HepG2 (cell line): ENCODE measurements around the gene SYCP2L. TPM values are rescaled to one million over a fixed set of nuclear protein-coding genes. Genes with fewer than 3 reads are reported as not detected.

ENCODE experiments used
- ATAC-seq: fragments of 200-7000 bp; cut with Tn5 transposase; 3 replicates; pipeline ENCODE4 v1.9.1; 2020; ENCODE audit warnings: mild to moderate bottlenecking, moderate library complexity
- BruUV-seq: library from RNA; stranded (reverse); fragments of 400-500 nt; replicated peaks from 2 replicates; lab custom pipeline; 2021; lab: Mats Ljungman, UMichigan
- CTCF ChIA-PET: fragments of 300-600 bp; formaldehyde crosslinking; extraction: SDS; loops from one replicate; lab custom pipeline; 2021; ENCODE audit warnings: low total read pairs, inconsistent platforms, low intra/inter-chr PET ratio; lab: Yijun Ruan, JAX
- POLR2A ChIA-PET: fragments of 350-600 bp; sonication (Branson Sonifier 250); formaldehyde crosslinking; loops from one replicate; lab custom pipeline; 2020; ENCODE audit warnings: antibody characterized with exemption, inconsistent platforms; lab: Yijun Ruan, JAX
- DNase-seq: peaks from one replicate; pipeline ENCODE4 v3.0.0-alpha.2; 2015; ENCODE audit warnings: low spot score
- FAIRE-seq: peaks from 3 replicates; lab custom pipeline; 2011; peaks lifted over from hg19 to GRCh38; lab: Jason Lieb, UNC
- H2AFZ ChIP-seq: one replicate; pipeline ENCODE4 v1.6.1; 2011; ENCODE audit warnings: low read length, inconsistent platforms
- H3K27ac ChIP-seq: fragments of 300-600 bp; 3 replicates; pipeline ENCODE4 v1.8.0; 2011; ENCODE audit warnings: mixed run types, mild to moderate bottlenecking, mixed read lengths, low read length, inconsistent platforms; ENCODE audit not compliant: insufficient read depth; ENCODE audit errors: extremely low read length
- H3K27me3 ChIP-seq, 2 experiments: fragments of 200-600 bp in 1 of 2; 2 replicates in 1 of 2; 3 replicates in 1 of 2; pipeline versions ENCODE4 v1.6.0 to v1.8.0; 2011; ENCODE audit warnings: low read length in 2 of 2, mild to moderate bottlenecking in 2 of 2, moderate library complexity in 2 of 2, inconsistent platforms in 1 of 2; ENCODE audit not compliant: insufficient read depth in 2 of 2, control insufficient read depth in 1 of 2
- H3K36me3 ChIP-seq, 2 experiments: fragments of 200-600 bp in 1 of 2; replicated peaks in 1 of 2; 2 replicates in 1 of 2; 3 replicates in 1 of 2; pipeline versions ENCODE4 v1.5.1 to v1.8.0; 2011; ENCODE audit warnings: low read length in 2 of 2, inconsistent platforms in 1 of 2; ENCODE audit not compliant: insufficient read depth in 2 of 2, control insufficient read depth in 1 of 2
- H3K4me1 ChIP-seq: 2 replicates; pipeline ENCODE4 v1.5.1; 2012; ENCODE audit warnings: low read length, inconsistent platforms; ENCODE audit not compliant: insufficient read depth
- H3K4me2 ChIP-seq: 2 replicates; pipeline ENCODE4 v1.6.0; 2011; ENCODE audit warnings: low read depth, low read length, inconsistent platforms
- H3K4me3 ChIP-seq, 3 experiments: fragments of 200-600 bp in 1 of 3; sonication (generic), shearing (Covaris generic) in 1 of 3; replicated peaks in 1 of 3; 2 replicates each; pipeline ENCODE4 v1.5.1; 2011 to 2016; ENCODE audit warnings: low read length in 3 of 3, inconsistent platforms in 2 of 3, low read depth in 2 of 3, mild to moderate bottlenecking in 2 of 3, control low read depth in 1 of 3, mixed read lengths in 1 of 3; ENCODE audit not compliant: insufficient read depth in 1 of 3
- H3K79me2 ChIP-seq: one replicate; pipeline ENCODE4 v1.6.1; 2011; ENCODE audit warnings: low read length, inconsistent platforms; ENCODE audit not compliant: insufficient read depth
- H3K9ac ChIP-seq: 2 replicates; pipeline ENCODE4 v1.6.0; 2011; ENCODE audit warnings: mild to moderate bottlenecking, low read depth, low read length, inconsistent platforms; ENCODE audit not compliant: insufficient read depth
- H3K9me3 ChIP-seq: 2 replicates; pipeline ENCODE4 v1.5.1; 2012; ENCODE audit warnings: mild to moderate bottlenecking, low read length
- H4K20me1 ChIP-seq: 2 replicates; pipeline ENCODE4 v1.6.0; 2011; ENCODE audit warnings: inconsistent platforms, mild to moderate bottlenecking, low read length, moderate library complexity; ENCODE audit not compliant: insufficient read depth
- FOSL1 ChIP-seq: sonication (generic); formaldehyde crosslinking; IDR thresholded peaks from 2 replicates; pipeline ENCODE4 v1.9.0; 2021; ENCODE audit warnings: missing genetic modification reagents, borderline replicate concordance
- JUNB ChIP-seq: sonication (generic); formaldehyde crosslinking; IDR thresholded peaks from 2 replicates; pipeline ENCODE4 v1.8.0; 2022; ENCODE audit warnings: missing genetic modification reagents, mild to moderate bottlenecking, borderline replicate concordance
- POLR2A ChIP-seq, 2 experiments: IDR thresholded peaks; 2 replicates each; pipeline ENCODE4 v1.6.1; 2011; ENCODE audit warnings: low read depth in 2 of 2, low read length in 2 of 2, mild to moderate bottlenecking in 1 of 2, moderate library complexity in 1 of 2; ENCODE audit not compliant: insufficient read depth in 1 of 2
- PRMT3 ChIP-seq: sonication (generic); formaldehyde crosslinking; IDR thresholded peaks from 2 replicates; pipeline ENCODE4 v1.8.1; 2022; ENCODE audit warnings: low read depth, mild to moderate bottlenecking, moderate library complexity, missing genetic modification reagents, borderline replicate concordance
- RARA ChIP-seq: IDR thresholded peaks from 2 replicates; pipeline ENCODE4 v1.6.1; 2016; ENCODE audit warnings: missing genetic modification reagents, missing compliant biosample characterization
- RFXAP ChIP-seq: sonication (generic); formaldehyde crosslinking; IDR thresholded peaks from 2 replicates; pipeline ENCODE4 v1.4.0; 2020; ENCODE audit warnings: missing genetic modification reagents, borderline replicate concordance
- SOX13 ChIP-seq, 3 experiments: fragments of 450-650 bp in 1 of 3; sonication (generic) in 1 of 3; formaldehyde crosslinking in 1 of 3; IDR thresholded peaks in 2 of 3; conservative IDR thresholded peaks in 1 of 3; 2 replicates each; pipeline versions ENCODE4 v1.5.0 to v1.6.1; 2016 to 2020; ENCODE audit warnings: antibody characterized with exemption in 1 of 3, mild to moderate bottlenecking in 1 of 3, missing compliant biosample characterization in 1 of 3, missing genetic modification reagents in 1 of 3, moderate library complexity in 1 of 3
- SOX5 ChIP-seq: IDR thresholded peaks from 2 replicates; pipeline ENCODE4 v1.6.1; 2016; ENCODE audit warnings: borderline replicate concordance
- SP5 ChIP-seq: IDR thresholded peaks from 2 replicates; pipeline ENCODE4 v1.6.1; 2016; ENCODE audit warnings: low read depth, borderline replicate concordance
- TEAD3 ChIP-seq: optimal IDR thresholded peaks from 2 replicates; pipeline ENCODE3; 2016; ENCODE audit warnings: borderline replicate concordance
- ZNF331 ChIP-seq: sonication (generic); formaldehyde crosslinking; IDR thresholded peaks from 2 replicates; pipeline ENCODE4 v1.4.0; 2020; ENCODE audit warnings: missing genetic modification reagents
- ZNF451 ChIP-seq: sonication (generic); formaldehyde crosslinking; IDR thresholded peaks from 2 replicates; pipeline ENCODE4 v1.5.0; 2020; ENCODE audit warnings: mild to moderate bottlenecking, missing genetic modification reagents
- WGBS: methylation state at CpG from one replicate; pipeline ENCODE4 v1.1.6; 2017; ENCODE audit warnings: low lambda C conversion rate; 5-methylcytosine and 5-hydroxymethylcytosine counted together
- in situ Hi-C: cut with HindIII; loops from 2 replicates; pipeline ENCODE4 v1.10.0; 2017; ENCODE audit warnings: low pct_unique_long_range_greater_than_20kb; ENCODE audit not compliant: extremely low pct_ligation_motif_present
- intact Hi-C: fragments of 100-400 bp; cut with micrococcal nuclease; formaldehyde crosslinking; loops from one replicate; pipeline ENCODE4 v1.10.0; 2022; ENCODE audit not compliant: unreplicated experiment
- polyA plus RNA-seq, 8 experiments: library from polyadenylated mRNA; depleted of rRNA in 3 of 8; stranded (reverse) in 7 of 8; unstranded in 1 of 8; fragments of >200 nt; fragmentation: Illumina TruSeq in 4 of 8; extraction: Trizol in 4 of 8; gene quantifications; 2 replicates each; pipeline versions ENCODE4 v1.2.1 to v1.2.3, GENCODE V29; 2011 to 2016; ENCODE audit warnings: low read depth in 4 of 8, missing spikeins in 1 of 8, mixed read lengths in 1 of 8; ENCODE audit not compliant: insufficient read depth in 1 of 8
- total RNA-seq, 5 experiments: library from RNA; depleted of rRNA; stranded (reverse); fragments of >200 nt; fragmentation: Illumina TruSeq; extraction: Trizol; gene quantifications; 2 replicates each; pipeline ENCODE4 v1.2.3, GENCODE V29; 2016; ENCODE audit warnings: low read depth in 1 of 5
- TF ChIP-seq, protein P1 (sequence below): sonication (generic); formaldehyde crosslinking; IDR thresholded peaks from 2 replicates; pipeline ENCODE4 v1.4.0; 2020; ENCODE audit warnings: low read depth, missing genetic modification reagents
- TF ChIP-seq, protein P2 (sequence below): IDR thresholded peaks from 2 replicates; pipeline ENCODE4 v1.4.0; 2020; ENCODE audit warnings: mild to moderate bottlenecking, missing genetic modification reagents
- TF ChIP-seq, protein P3 (sequence below): IDR thresholded peaks from 2 replicates; pipeline ENCODE4 v1.6.1; 2016; ENCODE audit warnings: low read depth

The SYCP2L gene
- total and polyA plus RNA-seq, 2 of the 13 experiments (the other 11 are each of a cell fraction or from before 2014, with no cell fraction given), result 0.22 to 0.54 TPM

DNA sequence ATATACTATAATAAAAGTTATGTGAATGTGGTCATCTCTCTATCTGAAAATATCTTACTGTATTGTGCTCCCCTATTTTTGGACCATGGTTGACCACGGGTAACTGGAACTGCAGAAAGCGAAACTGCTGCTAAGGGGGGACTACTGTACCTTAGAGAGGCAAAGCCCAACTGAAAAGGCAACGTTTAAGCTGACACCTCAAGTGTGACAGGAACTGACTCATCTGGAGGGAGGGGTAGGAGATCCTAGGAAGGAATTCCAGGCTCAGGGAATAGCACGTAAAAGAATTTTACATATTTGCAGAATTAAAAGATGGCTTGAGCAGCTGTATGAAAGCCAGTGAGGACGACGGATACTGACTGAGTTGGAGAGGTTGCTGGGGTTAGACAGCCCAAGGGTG is 122.5 kb downstream of the SYCP2L start:
- WGBS, result 70% methylated on average over 6 of the region's 6 CpGs
- H4K20me1 ChIP-seq, result no peaks in the 10 kb centered on the region
- H3K4me2 ChIP-seq, result peak overlapping the region; percentile 23; the same call in 1 of the 2 replicates
- POLR2A ChIA-PET, result interaction anchor here (0.9 to 2.6 kb wide), 3 partner anchors 28 to 34 kb away, joined by 3 to 15 read pairs (median 3); partner anchors contain the start of gene ELOVL2
- CTCF ChIA-PET, result no interaction called here
- peaks cover 0 to 6% of the 10 kb centered on the region in 2 experiments; a peak in 3 of 5 replicates for H3K36me3 ChIP-seq
- no peak overlapping the region for H3K4me3 ChIP-seq
- BruUV-seq, result no TSS peak
- ATAC-seq (no peak), DNase-seq (peak; percentile 65), FAIRE-seq (no peak)
- intact Hi-C loops (no loop called here), in situ Hi-C loops (no loop called here)
- H3K27me3 ChIP-seq, result no peaks in the 10 kb centered on the region
- peak overlapping the region; percentile 67 for H3K27ac ChIP-seq
- no peak overlapping the region for H2AFZ ChIP-seq
- H3K79me2 ChIP-seq, result peaks cover 18% of the 10 kb centered on the region
- peaks cover 97% of the 10 kb centered on the region for H3K4me1 ChIP-seq
- no peaks in the 10 kb centered on the region for H3K9me3 ChIP-seq
- H3K9ac ChIP-seq, result no peak overlapping the region
- peak; percentile 42; the same call in 1 of the 2 replicates for TF ChIP-seq SP5 (CRISPR knock-in tag)
- TF ChIP-seq, protein P1, sequence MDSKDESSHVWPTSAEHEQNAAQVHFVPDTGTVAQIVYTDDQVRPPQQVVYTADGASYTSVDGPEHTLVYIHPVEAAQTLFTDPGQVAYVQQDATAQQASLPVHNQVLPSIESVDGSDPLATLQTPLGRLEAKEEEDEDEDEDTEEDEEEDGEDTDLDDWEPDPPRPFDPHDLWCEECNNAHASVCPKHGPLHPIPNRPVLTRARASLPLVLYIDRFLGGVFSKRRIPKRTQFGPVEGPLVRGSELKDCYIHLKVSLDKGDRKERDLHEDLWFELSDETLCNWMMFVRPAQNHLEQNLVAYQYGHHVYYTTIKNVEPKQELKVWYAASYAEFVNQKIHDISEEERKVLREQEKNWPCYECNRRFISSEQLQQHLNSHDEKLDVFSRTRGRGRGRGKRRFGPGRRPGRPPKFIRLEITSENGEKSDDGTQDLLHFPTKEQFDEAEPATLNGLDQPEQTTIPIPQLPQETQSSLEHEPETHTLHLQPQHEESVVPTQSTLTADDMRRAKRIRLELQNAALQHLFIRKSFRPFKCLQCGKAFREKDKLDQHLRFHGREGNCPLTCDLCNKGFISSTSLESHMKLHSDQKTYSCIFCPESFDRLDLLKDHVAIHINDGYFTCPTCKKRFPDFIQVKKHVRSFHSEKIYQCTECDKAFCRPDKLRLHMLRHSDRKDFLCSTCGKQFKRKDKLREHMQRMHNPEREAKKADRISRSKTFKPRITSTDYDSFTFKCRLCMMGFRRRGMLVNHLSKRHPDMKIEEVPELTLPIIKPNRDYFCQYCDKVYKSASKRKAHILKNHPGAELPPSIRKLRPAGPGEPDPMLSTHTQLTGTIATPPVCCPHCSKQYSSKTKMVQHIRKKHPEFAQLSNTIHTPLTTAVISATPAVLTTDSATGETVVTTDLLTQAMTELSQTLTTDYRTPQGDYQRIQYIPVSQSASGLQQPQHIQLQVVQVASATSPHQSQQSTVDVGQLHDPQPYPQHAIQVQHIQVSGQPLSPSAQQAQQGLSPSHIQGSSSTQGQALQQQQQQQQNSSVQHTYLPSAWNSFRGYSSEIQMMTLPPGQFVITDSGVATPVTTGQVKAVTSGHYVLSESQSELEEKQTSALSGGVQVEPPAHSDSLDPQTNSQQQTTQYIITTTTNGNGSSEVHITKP (CRISPR knock-in tag), result peak; percentile 23; the same call in 1 of the 2 replicates
- TF ChIP-seq PRMT3 (CRISPR knock-in tag), result no peak
- 0 out of 2 replicates have a peak, but pooled peaks have one; percentile 17 for TF ChIP-seq SOX5 (CRISPR knock-in tag)
- TF ChIP-seq, protein P2, sequence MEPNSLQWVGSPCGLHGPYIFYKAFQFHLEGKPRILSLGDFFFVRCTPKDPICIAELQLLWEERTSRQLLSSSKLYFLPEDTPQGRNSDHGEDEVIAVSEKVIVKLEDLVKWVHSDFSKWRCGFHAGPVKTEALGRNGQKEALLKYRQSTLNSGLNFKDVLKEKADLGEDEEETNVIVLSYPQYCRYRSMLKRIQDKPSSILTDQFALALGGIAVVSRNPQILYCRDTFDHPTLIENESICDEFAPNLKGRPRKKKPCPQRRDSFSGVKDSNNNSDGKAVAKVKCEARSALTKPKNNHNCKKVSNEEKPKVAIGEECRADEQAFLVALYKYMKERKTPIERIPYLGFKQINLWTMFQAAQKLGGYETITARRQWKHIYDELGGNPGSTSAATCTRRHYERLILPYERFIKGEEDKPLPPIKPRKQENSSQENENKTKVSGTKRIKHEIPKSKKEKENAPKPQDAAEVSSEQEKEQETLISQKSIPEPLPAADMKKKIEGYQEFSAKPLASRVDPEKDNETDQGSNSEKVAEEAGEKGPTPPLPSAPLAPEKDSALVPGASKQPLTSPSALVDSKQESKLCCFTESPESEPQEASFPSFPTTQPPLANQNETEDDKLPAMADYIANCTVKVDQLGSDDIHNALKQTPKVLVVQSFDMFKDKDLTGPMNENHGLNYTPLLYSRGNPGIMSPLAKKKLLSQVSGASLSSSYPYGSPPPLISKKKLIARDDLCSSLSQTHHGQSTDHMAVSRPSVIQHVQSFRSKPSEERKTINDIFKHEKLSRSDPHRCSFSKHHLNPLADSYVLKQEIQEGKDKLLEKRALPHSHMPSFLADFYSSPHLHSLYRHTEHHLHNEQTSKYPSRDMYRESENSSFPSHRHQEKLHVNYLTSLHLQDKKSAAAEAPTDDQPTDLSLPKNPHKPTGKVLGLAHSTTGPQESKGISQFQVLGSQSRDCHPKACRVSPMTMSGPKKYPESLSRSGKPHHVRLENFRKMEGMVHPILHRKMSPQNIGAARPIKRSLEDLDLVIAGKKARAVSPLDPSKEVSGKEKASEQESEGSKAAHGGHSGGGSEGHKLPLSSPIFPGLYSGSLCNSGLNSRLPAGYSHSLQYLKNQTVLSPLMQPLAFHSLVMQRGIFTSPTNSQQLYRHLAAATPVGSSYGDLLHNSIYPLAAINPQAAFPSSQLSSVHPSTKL (CRISPR knock-in tag), result peak; percentile 78
- TF ChIP-seq SOX13 (IDR thresholded peaks at IDR 0.05), result no peak
- 0 out of 4 replicates have a peak, but pooled peaks of 1 of the 2 experiments have one; percentile 23 for TF ChIP-seq SOX13 (CRISPR knock-in tag; conservative IDR thresholded peaks at IDR 0.05 in 1 of 2, IDR thresholded peaks at IDR 0.05 in 1 of 2)
- TF ChIP-seq RFXAP (CRISPR knock-in tag), result no peak
- TF ChIP-seq FOSL1 (CRISPR knock-in tag), result peak; percentile 56; the same call in 1 of the 2 replicates
- 0 out of 4 replicates have a peak, but pooled peaks of 1 of the 2 experiments have one; percentile 31 for TF ChIP-seq POLR2A (IDR thresholded peaks at IDR 0.05; ENCODE audit: insufficient read depth in 1 of 2, low read depth in 2 of 2, low read length in 2 of 2)
- TF ChIP-seq RARA, result peak; percentile 43; the same call in 1 of the 2 replicates
- TF ChIP-seq, protein P3, sequence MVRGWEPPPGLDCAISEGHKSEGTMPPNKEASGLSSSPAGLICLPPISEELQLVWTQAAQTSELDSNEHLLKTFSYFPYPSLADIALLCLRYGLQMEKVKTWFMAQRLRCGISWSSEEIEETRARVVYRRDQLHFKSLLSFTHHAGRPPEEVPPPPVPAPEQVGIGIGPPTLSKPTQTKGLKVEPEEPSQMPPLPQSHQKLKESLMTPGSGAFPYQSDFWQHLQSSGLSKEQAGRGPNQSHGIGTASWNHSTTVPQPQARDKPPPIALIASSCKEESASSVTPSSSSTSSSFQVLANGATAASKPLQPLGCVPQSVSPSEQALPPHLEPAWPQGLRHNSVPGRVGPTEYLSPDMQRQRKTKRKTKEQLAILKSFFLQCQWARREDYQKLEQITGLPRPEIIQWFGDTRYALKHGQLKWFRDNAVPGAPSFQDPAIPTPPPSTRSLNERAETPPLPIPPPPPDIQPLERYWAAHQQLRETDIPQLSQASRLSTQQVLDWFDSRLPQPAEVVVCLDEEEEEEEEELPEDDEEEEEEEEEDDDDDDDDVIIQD (CRISPR knock-in tag), result 0 out of 2 replicates have a peak, but pooled peaks have one; percentile 22
- no peak for TF ChIP-seq ZNF451
- TF ChIP-seq TEAD3 (CRISPR knock-in tag), result peak; percentile 60
- peak; percentile 77; the same call in 1 of the 2 replicates for TF ChIP-seq JUNB
- no peak for TF ChIP-seq ZNF331 (CRISPR knock-in tag)
